ENCODE results near the gene CTNNA3.

GRCh38 chr10:67629461-67629971 lies 66.5 kb downstream of the CTNNA3 start:
- no peak for TF ChIP-seq POLR2A (IDR thresholded peaks at IDR 0.05)
- TF ChIP-seq, protein P1, sequence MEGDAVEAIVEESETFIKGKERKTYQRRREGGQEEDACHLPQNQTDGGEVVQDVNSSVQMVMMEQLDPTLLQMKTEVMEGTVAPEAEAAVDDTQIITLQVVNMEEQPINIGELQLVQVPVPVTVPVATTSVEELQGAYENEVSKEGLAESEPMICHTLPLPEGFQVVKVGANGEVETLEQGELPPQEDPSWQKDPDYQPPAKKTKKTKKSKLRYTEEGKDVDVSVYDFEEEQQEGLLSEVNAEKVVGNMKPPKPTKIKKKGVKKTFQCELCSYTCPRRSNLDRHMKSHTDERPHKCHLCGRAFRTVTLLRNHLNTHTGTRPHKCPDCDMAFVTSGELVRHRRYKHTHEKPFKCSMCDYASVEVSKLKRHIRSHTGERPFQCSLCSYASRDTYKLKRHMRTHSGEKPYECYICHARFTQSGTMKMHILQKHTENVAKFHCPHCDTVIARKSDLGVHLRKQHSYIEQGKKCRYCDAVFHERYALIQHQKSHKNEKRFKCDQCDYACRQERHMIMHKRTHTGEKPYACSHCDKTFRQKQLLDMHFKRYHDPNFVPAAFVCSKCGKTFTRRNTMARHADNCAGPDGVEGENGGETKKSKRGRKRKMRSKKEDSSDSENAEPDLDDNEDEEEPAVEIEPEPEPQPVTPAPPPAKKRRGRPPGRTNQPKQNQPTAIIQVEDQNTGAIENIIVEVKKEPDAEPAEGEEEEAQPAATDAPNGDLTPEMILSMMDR (IDR thresholded peaks at IDR 0.05), result no peak

Measured in uterus (tissue), 2 donors.